A673 (cell line): ENCODE data around the gene XRCC4.

Source experiments
- EZH2 ChIP-seq: fragments of 200-600 bp; sonication (generic); IDR thresholded peaks from 2 replicates; pipeline ENCODE4 v1.6.1; 2017; ENCODE audit warnings: borderline replicate concordance, low read depth, mild to moderate bottlenecking, mixed read lengths, antibody characterized with exemption, low read length; ENCODE audit not compliant: poor library complexity, severe bottlenecking
- TF ChIP-seq, protein P1 (sequence below): fragments of 300-800, 200-600 bp; sonication (generic); conservative IDR thresholded peaks from 2 replicates; pipeline ENCODE4 v1.5.1; 2017; ENCODE audit warnings: low read depth, mild to moderate bottlenecking, antibody characterized with exemption, low read length, moderate library complexity, mixed read lengths

DNA sequence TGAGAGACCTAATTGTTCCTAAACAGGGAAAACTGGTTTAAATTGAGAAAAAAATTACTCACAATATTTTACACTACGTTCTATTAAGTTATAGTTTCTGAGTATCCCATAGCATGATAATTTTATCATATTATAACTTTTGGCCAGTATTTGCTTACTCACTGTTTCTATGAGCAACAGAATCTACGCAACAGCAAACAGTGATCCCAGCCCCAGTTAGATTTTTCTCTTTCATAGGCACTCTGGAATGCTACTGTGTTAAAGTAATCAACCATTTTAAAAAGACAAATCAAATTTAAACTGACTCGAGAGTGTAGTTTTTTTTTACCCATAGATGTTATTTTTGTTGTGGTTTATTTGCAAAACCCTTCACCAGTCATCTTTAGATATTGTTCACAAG is 107.2 kb downstream of the XRCC4 start:
- TF ChIP-seq, protein P1, sequence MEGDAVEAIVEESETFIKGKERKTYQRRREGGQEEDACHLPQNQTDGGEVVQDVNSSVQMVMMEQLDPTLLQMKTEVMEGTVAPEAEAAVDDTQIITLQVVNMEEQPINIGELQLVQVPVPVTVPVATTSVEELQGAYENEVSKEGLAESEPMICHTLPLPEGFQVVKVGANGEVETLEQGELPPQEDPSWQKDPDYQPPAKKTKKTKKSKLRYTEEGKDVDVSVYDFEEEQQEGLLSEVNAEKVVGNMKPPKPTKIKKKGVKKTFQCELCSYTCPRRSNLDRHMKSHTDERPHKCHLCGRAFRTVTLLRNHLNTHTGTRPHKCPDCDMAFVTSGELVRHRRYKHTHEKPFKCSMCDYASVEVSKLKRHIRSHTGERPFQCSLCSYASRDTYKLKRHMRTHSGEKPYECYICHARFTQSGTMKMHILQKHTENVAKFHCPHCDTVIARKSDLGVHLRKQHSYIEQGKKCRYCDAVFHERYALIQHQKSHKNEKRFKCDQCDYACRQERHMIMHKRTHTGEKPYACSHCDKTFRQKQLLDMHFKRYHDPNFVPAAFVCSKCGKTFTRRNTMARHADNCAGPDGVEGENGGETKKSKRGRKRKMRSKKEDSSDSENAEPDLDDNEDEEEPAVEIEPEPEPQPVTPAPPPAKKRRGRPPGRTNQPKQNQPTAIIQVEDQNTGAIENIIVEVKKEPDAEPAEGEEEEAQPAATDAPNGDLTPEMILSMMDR: no peak
- no peak for TF ChIP-seq EZH2
